ENCODE data around the gene TAF5L. TPM values are rescaled to one million over a fixed set of nuclear protein-coding genes. Genes with fewer than 3 reads are reported as not detected.

Gene TAF5L
- total and polyA plus RNA-seq, 2 experiments from 2014 or later = 5.6 to 17.6 TPM

GRCh38 chr1:229641306-229641705 lies 15.4 kb upstream of the TAF5L start:
- H3K36me3 Mint-ChIP-seq (ENCODE audit: low read depth) = peaks cover 71% of the 10 kb centered on the region

More at GRCh38 chr1:229641306-229641705, 15.4 kb upstream of the TAF5L start:
- H3K4me1 ChIP-seq (ENCODE audit: insufficient read depth) = no peaks in the 10 kb centered on the region
- peaks cover 67% of the 10 kb centered on the region for H3K79me2 ChIP-seq (replicated peaks; ENCODE audit: insufficient read depth)
- DNase-seq (ENCODE audit: low spot score) (no peak), ATAC-seq (no peak)
- TF ChIP-seq REST (IDR thresholded peaks at IDR 0.05; ENCODE audit: unreplicated experiment) (no peak), ZNF114 (CRISPR knock-in tag; IDR thresholded peaks at IDR 0.05) (no peak), EZH2phosphoT487 (IDR thresholded peaks at IDR 0.05; ENCODE audit: unreplicated experiment) (no peak), ZNF331 (CRISPR knock-in tag; IDR thresholded peaks at IDR 0.05; ENCODE audit: low read depth) (no peak), NANOG (IDR thresholded peaks at IDR 0.05; ENCODE audit: borderline replicate concordance) (no peak), JUNB (IDR thresholded peaks at IDR 0.05; ENCODE audit: unreplicated experiment) (no peak), STAT1 (IDR thresholded peaks at IDR 0.05; ENCODE audit: unreplicated experiment) (no peak), ETS1 (IDR thresholded peaks at IDR 0.05) (no peak), EZH2 (IDR thresholded peaks at IDR 0.05; ENCODE audit: low read depth, unreplicated experiment) (no peak)
- TF ChIP-seq, protein P1, sequence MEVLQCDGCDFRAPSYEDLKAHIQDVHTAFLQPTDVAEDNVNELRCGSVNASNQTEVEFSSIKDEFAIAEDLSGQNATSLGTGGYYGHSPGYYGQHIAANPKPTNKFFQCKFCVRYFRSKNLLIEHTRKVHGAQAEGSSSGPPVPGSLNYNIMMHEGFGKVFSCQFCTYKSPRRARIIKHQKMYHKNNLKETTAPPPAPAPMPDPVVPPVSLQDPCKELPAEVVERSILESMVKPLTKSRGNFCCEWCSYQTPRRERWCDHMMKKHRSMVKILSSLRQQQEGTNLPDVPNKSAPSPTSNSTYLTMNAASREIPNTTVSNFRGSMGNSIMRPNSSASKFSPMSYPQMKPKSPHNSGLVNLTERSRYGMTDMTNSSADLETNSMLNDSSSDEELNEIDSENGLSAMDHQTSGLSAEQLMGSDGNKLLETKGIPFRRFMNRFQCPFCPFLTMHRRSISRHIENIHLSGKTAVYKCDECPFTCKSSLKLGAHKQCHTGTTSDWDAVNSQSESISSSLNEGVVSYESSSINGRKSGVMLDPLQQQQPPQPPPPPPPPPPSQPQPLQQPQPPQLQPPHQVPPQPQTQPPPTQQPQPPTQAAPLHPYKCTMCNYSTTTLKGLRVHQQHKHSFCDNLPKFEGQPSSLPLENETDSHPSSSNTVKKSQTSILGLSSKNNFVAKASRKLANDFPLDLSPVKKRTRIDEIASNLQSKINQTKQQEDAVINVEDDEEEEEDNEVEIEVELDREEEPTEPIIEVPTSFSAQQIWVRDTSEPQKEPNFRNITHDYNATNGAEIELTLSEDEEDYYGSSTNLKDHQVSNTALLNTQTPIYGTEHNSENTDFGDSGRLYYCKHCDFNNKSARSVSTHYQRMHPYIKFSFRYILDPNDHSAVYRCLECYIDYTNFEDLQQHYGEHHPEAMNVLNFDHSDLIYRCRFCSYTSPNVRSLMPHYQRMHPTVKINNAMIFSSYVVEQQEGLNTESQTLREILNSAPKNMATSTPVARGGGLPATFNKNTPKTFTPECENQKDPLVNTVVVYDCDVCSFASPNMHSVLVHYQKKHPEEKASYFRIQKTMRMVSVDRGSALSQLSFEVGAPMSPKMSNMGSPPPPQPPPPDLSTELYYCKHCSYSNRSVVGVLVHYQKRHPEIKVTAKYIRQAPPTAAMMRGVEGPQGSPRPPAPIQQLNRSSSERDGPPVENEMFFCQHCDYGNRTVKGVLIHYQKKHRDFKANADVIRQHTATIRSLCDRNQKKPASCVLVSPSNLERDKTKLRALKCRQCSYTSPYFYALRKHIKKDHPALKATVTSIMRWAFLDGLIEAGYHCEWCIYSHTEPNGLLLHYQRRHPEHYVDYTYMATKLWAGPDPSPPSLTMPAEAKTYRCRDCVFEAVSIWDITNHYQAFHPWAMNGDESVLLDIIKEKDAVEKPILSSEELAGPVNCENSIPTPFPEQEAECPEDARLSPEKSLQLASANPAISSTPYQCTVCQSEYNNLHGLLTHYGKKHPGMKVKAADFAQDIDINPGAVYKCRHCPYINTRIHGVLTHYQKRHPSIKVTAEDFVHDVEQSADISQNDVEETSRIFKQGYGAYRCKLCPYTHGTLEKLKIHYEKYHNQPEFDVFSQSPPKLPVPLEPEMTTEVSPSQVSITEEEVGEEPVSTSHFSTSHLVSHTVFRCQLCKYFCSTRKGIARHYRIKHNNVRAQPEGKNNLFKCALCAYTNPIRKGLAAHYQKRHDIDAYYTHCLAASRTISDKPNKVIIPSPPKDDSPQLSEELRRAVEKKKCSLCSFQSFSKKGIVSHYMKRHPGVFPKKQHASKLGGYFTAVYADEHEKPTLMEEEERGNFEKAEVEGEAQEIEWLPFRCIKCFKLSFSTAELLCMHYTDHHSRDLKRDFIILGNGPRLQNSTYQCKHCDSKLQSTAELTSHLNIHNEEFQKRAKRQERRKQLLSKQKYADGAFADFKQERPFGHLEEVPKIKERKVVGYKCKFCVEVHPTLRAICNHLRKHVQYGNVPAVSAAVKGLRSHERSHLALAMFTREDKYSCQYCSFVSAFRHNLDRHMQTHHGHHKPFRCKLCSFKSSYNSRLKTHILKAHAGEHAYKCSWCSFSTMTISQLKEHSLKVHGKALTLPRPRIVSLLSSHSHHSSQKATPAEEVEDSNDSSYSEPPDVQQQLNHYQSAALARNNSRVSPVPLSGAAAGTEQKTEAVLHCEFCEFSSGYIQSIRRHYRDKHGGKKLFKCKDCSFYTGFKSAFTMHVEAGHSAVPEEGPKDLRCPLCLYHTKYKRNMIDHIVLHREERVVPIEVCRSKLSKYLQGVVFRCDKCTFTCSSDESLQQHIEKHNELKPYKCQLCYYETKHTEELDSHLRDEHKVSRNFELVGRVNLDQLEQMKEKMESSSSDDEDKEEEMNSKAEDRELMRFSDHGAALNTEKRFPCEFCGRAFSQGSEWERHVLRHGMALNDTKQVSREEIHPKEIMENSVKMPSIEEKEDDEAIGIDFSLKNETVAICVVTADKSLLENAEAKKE (CRISPR knock-in tag; IDR thresholded peaks at IDR 0.05) = no peak
- TF ChIP-seq, protein P2, sequence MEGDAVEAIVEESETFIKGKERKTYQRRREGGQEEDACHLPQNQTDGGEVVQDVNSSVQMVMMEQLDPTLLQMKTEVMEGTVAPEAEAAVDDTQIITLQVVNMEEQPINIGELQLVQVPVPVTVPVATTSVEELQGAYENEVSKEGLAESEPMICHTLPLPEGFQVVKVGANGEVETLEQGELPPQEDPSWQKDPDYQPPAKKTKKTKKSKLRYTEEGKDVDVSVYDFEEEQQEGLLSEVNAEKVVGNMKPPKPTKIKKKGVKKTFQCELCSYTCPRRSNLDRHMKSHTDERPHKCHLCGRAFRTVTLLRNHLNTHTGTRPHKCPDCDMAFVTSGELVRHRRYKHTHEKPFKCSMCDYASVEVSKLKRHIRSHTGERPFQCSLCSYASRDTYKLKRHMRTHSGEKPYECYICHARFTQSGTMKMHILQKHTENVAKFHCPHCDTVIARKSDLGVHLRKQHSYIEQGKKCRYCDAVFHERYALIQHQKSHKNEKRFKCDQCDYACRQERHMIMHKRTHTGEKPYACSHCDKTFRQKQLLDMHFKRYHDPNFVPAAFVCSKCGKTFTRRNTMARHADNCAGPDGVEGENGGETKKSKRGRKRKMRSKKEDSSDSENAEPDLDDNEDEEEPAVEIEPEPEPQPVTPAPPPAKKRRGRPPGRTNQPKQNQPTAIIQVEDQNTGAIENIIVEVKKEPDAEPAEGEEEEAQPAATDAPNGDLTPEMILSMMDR (conservative IDR thresholded peaks at IDR 0.05; ENCODE audit: low read depth in 2 of 2) = no peak
- Mint-ChIP-seq H3K27me3 (ENCODE audit: insufficient read depth, low read depth, poor library complexity) (peaks cover 3% of the 10 kb centered on the region), H3K27ac (no peak overlapping the region), H3K4me3 (no peak overlapping the region), H3K4me1 (no peaks in the 10 kb centered on the region), H3K9me3 (no peaks in the 10 kb centered on the region)
- H3K4me2 ChIP-seq = no peak overlapping the region
- no peaks in the 10 kb centered on the region for H3K9me2 ChIP-seq (ENCODE audit: insufficient read depth)
- H3F3A ChIP-seq (replicated peaks; ENCODE audit: low read depth) = no peaks in the 10 kb centered on the region
- no peaks in the 10 kb centered on the region for H3K27me3 ChIP-seq (ENCODE audit: insufficient read depth)
- no peak overlapping the region for H3K4me3 ChIP-seq
- peaks cover 24% of the 10 kb centered on the region for H4K20me1 ChIP-seq (replicated peaks; ENCODE audit: insufficient read depth)
- no peak overlapping the region for H2AFZ ChIP-seq
- H3K27ac ChIP-seq (ENCODE audit: low read depth) = no peak overlapping the region
- H3K36me3 ChIP-seq (ENCODE audit: insufficient read depth) = peaks cover 27% of the 10 kb centered on the region

Data from GM23338 (cell line).